B cell (primary cell): ENCODE measurements around the gene THEMIS. TPM values are rescaled to one million over a fixed set of nuclear protein-coding genes. Genes with fewer than 3 reads are reported as not detected.

Experiments used
- ATAC-seq: fragments of 200-7000 bp; cut with Tn5 transposase; one replicate; pipeline ENCODE4 v1.10.0; 2021; ENCODE audit warnings: low read depth, mild to moderate bottlenecking, moderate number of reproducible peaks, moderate library complexity
- CTCF ChIA-PET: fragments of 350-600 bp; sonication (Branson Sonifier 250); formaldehyde crosslinking; loops from one replicate; lab custom pipeline; 2021; ENCODE audit warnings: antibody characterized with exemption, inconsistent platforms; lab: Charles Lee
- POLR2A ChIA-PET: fragments of 350-600 bp; sonication (Branson Sonifier 250); formaldehyde crosslinking; loops from one replicate; lab custom pipeline; 2021; ENCODE audit warnings: antibody characterized with exemption; lab: Charles Lee
- DNase-seq: peaks from one replicate; pipeline ENCODE4 v3.0.0; 2013
- H2AFZ ChIP-seq: 2 replicates; pipeline ENCODE4 v1.6.1; 2012; ENCODE audit warnings: mild to moderate bottlenecking, low read depth, low read length; ENCODE audit not compliant: insufficient read depth, poor library complexity, severe bottlenecking
- H3K27ac ChIP-seq, 2 donors: 1 replicate in 1 of 2; 2 replicates in 1 of 2; pipeline ENCODE4 v1.5.1; 2012 to 2013; ENCODE audit warnings: low read length in 2 of 2, mild to moderate bottlenecking in 2 of 2, moderate library complexity in 1 of 2
- H3K27me3 ChIP-seq, 4 experiments: fragments of 200-600 bp in 1 of 4; sonication (generic) in 1 of 4; replicated peaks in 1 of 4; 1 replicate in 2 of 4; 2 replicates in 2 of 4; pipeline versions ENCODE4 v1.6.1 to v1.7.0; 2013 to 2016; ENCODE audit warnings: low read length in 3 of 4, mild to moderate bottlenecking in 2 of 4, mixed read lengths in 1 of 4, moderate library complexity in 1 of 4; ENCODE audit not compliant: insufficient read depth in 4 of 4, control insufficient read depth in 3 of 4; ENCODE audit errors: control extremely low read depth in 1 of 4
- H3K36me3 ChIP-seq, 2 experiments: replicated peaks in 1 of 2; 1 replicate in 1 of 2; 2 replicates in 1 of 2; pipeline versions ENCODE4 v1.6.1 to v1.7.1; 2013; ENCODE audit warnings: low read length in 1 of 2; ENCODE audit not compliant: insufficient read depth in 2 of 2, control insufficient read depth in 1 of 2; ENCODE audit errors: control extremely low read depth in 1 of 2, extremely low read depth in 1 of 2
- H3K4me1 ChIP-seq, 2 donors: fragments of 200-600 bp in 1 of 2; sonication (generic) in 1 of 2; 1 replicate in 1 of 2; 2 replicates in 1 of 2; pipeline versions ENCODE4 v1.5.1 to v1.6.1; 2013 to 2017; ENCODE audit warnings: low read length in 2 of 2; ENCODE audit not compliant: control insufficient read depth in 2 of 2, insufficient read depth in 2 of 2
- H3K4me2 ChIP-seq: replicated peaks from 2 replicates; pipeline ENCODE3; 2012; ENCODE audit warnings: mild to moderate bottlenecking, low read depth, low read length; ENCODE audit not compliant: poor library complexity, severe bottlenecking
- H3K4me3 ChIP-seq, 5 experiments: fragments of 200-600 bp in 1 of 5; sonication (generic) in 1 of 5; 1 replicate in 3 of 5; 2 replicates in 2 of 5; pipeline versions ENCODE4 v1.5.1 to v1.7.0; 2011 to 2016; ENCODE audit warnings: low read length in 4 of 5, mild to moderate bottlenecking in 4 of 5, low read depth in 2 of 5, control low read depth in 1 of 5, moderate library complexity in 1 of 5; ENCODE audit not compliant: insufficient read depth in 1 of 5; ENCODE audit errors: control extremely low read depth in 1 of 5, extremely low read depth in 1 of 5
- H3K79me2 ChIP-seq: fragments of 200-600 bp; sonication (generic); one replicate; pipeline ENCODE4 v1.6.0; 2016; ENCODE audit warnings: low read length; ENCODE audit not compliant: control insufficient read depth, insufficient read depth
- H3K9ac ChIP-seq: fragments of 200-600 bp; sonication (generic); 2 replicates; pipeline ENCODE4 v1.6.1; 2017; ENCODE audit warnings: mild to moderate bottlenecking, low read length, moderate library complexity
- H3K9me3 ChIP-seq, 3 donors: one replicate each; pipeline versions ENCODE4 v1.6.1 to v1.7.1; 2013; ENCODE audit warnings: low read length in 2 of 3; ENCODE audit not compliant: control insufficient read depth in 2 of 3, insufficient read depth in 1 of 3; ENCODE audit errors: control extremely low read depth in 1 of 3
- H4K20me1 ChIP-seq: 2 replicates; pipeline ENCODE4 v1.6.0; 2012; ENCODE audit warnings: mild to moderate bottlenecking, low read length; ENCODE audit not compliant: insufficient read depth, control insufficient read depth, poor library complexity, severe bottlenecking
- H3K27ac Mint-ChIP-seq: one replicate; pipeline ENCODE4 v1.8.0; 2021; ENCODE audit warnings: mixed read lengths
- H3K27me3 Mint-ChIP-seq: one replicate; pipeline ENCODE4 v1.8.0; 2021; ENCODE audit warnings: mixed read lengths
- H3K4me1 Mint-ChIP-seq: one replicate; pipeline ENCODE4 v1.8.0; 2021; ENCODE audit warnings: mixed read lengths
- H3K4me3 Mint-ChIP-seq: one replicate; pipeline ENCODE4 v1.8.0; 2021; ENCODE audit warnings: mixed read lengths
- H3K9me3 Mint-ChIP-seq: one replicate; pipeline ENCODE4 v1.8.0; 2022; ENCODE audit warnings: mixed read lengths; ENCODE audit not compliant: insufficient read depth
- CTCF ChIP-seq: fragments of 200-600 bp; IDR thresholded peaks from one replicate; pipeline ENCODE4 v1.8.0; 2022; ENCODE audit warnings: antibody characterized with exemption, mild to moderate bottlenecking
- EZH2 ChIP-seq: IDR thresholded peaks from 2 replicates; pipeline ENCODE4 v1.6.1; 2012; ENCODE audit warnings: borderline replicate concordance, low read depth, mild to moderate bottlenecking, moderate library complexity, low read length; ENCODE audit not compliant: insufficient read depth, poor library complexity, severe bottlenecking
- WGBS: methylation state at CpG from one replicate; pipeline ENCODE4 v1.1.5; 2013; ENCODE audit warnings: missing lambda C conversion rate; ENCODE audit not compliant: insufficient coverage; 5-methylcytosine and 5-hydroxymethylcytosine counted together
- intact Hi-C: fragments of 100-400 bp; cut with micrococcal nuclease; formaldehyde crosslinking; loops from one replicate; pipeline ENCODE4 v1.10.0; 2022
- polyA plus RNA-seq: library from polyadenylated mRNA; depleted of rRNA; stranded (reverse); fragments of >200 nt; gene quantifications from 2 replicates; pipeline ENCODE4 v1.2.3, GENCODE V29; 2012
- total RNA-seq, 2 donors: library from RNA; stranded (reverse); fragments of 120-200 nt in 1 of 2; gene quantifications; 1 replicate in 1 of 2; 2 replicates in 1 of 2; pipeline versions ENCODE4 v1.2.3 to v1.2.4, GENCODE V29; 2013 to 2022

Gene THEMIS
- total and polyA plus RNA-seq, 2 donors (not counting 1 experiment from before 2014, with no cell fraction given): 0.10 to 0.30 TPM

GRCh38 chr6:127844529-127844928 is 56.3 kb downstream of the THEMIS start:
- intact Hi-C loops: no loop called here
- H3K27ac Mint-ChIP-seq: no peak overlapping the region
- no CpG with 5 or more reads among the region's 1 CpG for WGBS

GRCh38 chr6:127843582-127843981 is 57.3 kb downstream of the THEMIS start:
- WGBS: no CpG with 5 or more reads among the region's 1 CpG

More at GRCh38 chr6:127844529-127844928, 56.3 kb downstream of the THEMIS start:
- H3K27me3 ChIP-seq: no peaks in the 10 kb centered on the region
- Mint-ChIP-seq H3K9me3 (no peaks in the 10 kb centered on the region), H3K4me3 (no peak overlapping the region), H3K27me3 (no peaks in the 10 kb centered on the region), H3K4me1 (no peaks in the 10 kb centered on the region)
- no peaks in the 10 kb centered on the region for H3K36me3 ChIP-seq
- no peak overlapping the region for H3K4me3 ChIP-seq
- H3K79me2 ChIP-seq: no peaks in the 10 kb centered on the region
- no peak overlapping the region for H3K4me2 ChIP-seq
- TF ChIP-seq CTCF (no peak), EZH2 (no peak)
- H3K27ac ChIP-seq: no peak overlapping the region
- no peaks in the 10 kb centered on the region for H4K20me1 ChIP-seq
- no peaks in the 10 kb centered on the region for H3K4me1 ChIP-seq
- H3K9ac ChIP-seq: no peak overlapping the region
- CTCF ChIA-PET: no interaction called here
- no peak overlapping the region for H2AFZ ChIP-seq
- no peaks in the 10 kb centered on the region for H3K9me3 ChIP-seq
- no peak for ATAC-seq
- POLR2A ChIA-PET: no interaction called here
- DNase-seq: no peak

More at GRCh38 chr6:127843582-127843981, 57.3 kb downstream of the THEMIS start:
- POLR2A ChIA-PET: no interaction called here
- H3K36me3 ChIP-seq: no peaks in the 10 kb centered on the region
- Mint-ChIP-seq H3K9me3 (no peaks in the 10 kb centered on the region), H3K27ac (no peak overlapping the region), H3K27me3 (no peaks in the 10 kb centered on the region), H3K4me3 (no peak overlapping the region), H3K4me1 (no peaks in the 10 kb centered on the region)
- intact Hi-C loops: no loop called here
- H2AFZ ChIP-seq: no peak overlapping the region
- H3K27me3 ChIP-seq: no peaks in the 10 kb centered on the region
- no peak overlapping the region for H3K4me3 ChIP-seq
- no peak overlapping the region for H3K27ac ChIP-seq
- H3K4me1 ChIP-seq: no peaks in the 10 kb centered on the region
- no peak for ATAC-seq
- no peak for DNase-seq
- no peaks in the 10 kb centered on the region for H4K20me1 ChIP-seq
- no peaks in the 10 kb centered on the region for H3K79me2 ChIP-seq
- TF ChIP-seq EZH2: no peak
- TF ChIP-seq CTCF: no peak
- no peaks in the 10 kb centered on the region for H3K9me3 ChIP-seq
- no peak overlapping the region for H3K4me2 ChIP-seq
- no peak overlapping the region for H3K9ac ChIP-seq
- CTCF ChIA-PET: no interaction called here
